ENCODE measurements around the gene SPSB1. TPM values are rescaled to one million over a fixed set of nuclear protein-coding genes. Genes with fewer than 3 reads are reported as not detected.

SPSB1 gene
- total RNA-seq, 1 donor from 2014 or later, result 17.6 TPM

GRCh38 chr1:9362488-9362887 is 69.8 kb downstream of the SPSB1 start:
- no peak overlapping the region for H3K4me3 ChIP-seq (ENCODE audit: low read depth, low read length)
- H3K27me3 ChIP-seq (ENCODE audit: control insufficient read depth, insufficient read depth, low read length), result no peaks in the 10 kb centered on the region
- DNase-seq (ENCODE audit: low read depth), result no peak
- peaks cover 23% of the 10 kb centered on the region for H3K36me3 ChIP-seq (ENCODE audit: control insufficient read depth, insufficient read depth, low read length)
- FAIRE-seq, result no peak
- TF ChIP-seq, protein P1, sequence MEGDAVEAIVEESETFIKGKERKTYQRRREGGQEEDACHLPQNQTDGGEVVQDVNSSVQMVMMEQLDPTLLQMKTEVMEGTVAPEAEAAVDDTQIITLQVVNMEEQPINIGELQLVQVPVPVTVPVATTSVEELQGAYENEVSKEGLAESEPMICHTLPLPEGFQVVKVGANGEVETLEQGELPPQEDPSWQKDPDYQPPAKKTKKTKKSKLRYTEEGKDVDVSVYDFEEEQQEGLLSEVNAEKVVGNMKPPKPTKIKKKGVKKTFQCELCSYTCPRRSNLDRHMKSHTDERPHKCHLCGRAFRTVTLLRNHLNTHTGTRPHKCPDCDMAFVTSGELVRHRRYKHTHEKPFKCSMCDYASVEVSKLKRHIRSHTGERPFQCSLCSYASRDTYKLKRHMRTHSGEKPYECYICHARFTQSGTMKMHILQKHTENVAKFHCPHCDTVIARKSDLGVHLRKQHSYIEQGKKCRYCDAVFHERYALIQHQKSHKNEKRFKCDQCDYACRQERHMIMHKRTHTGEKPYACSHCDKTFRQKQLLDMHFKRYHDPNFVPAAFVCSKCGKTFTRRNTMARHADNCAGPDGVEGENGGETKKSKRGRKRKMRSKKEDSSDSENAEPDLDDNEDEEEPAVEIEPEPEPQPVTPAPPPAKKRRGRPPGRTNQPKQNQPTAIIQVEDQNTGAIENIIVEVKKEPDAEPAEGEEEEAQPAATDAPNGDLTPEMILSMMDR (IDR thresholded peaks at IDR 0.05; ENCODE audit: insufficient read depth, low read length, severe bottlenecking), result no peak

DNA sequence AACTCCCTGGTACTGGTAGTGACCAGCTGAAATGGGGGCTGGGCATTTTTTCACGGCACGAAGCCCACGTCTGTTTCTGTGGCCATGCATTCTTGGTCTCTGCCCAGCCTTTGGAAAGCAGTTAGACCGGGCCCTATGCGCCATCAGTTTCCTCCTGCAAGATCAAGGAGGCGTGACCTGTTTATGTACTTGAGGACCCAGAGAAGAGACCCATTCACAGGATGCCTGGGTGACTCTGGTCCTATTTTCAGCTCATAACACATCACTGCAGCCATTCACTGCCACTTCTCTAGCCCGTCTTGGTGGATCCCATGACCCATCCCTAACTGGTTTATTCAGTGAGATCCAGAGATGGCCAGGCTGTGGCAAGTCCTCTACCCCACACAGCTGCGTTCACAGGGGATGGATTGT is 70.4 kb downstream of the SPSB1 start:
- no peaks in the 10 kb centered on the region for H3K27me3 ChIP-seq (ENCODE audit: control insufficient read depth, insufficient read depth, low read length)
- DNase-seq (ENCODE audit: low read depth) (no peak), FAIRE-seq (no peak)
- TF ChIP-seq, protein P1 (IDR thresholded peaks at IDR 0.05; ENCODE audit: insufficient read depth, low read length, severe bottlenecking), result no peak
- H3K4me3 ChIP-seq (ENCODE audit: low read depth, low read length), result no peak overlapping the region
- peaks cover 21% of the 10 kb centered on the region for H3K36me3 ChIP-seq (ENCODE audit: control insufficient read depth, insufficient read depth, low read length)

DNA sequence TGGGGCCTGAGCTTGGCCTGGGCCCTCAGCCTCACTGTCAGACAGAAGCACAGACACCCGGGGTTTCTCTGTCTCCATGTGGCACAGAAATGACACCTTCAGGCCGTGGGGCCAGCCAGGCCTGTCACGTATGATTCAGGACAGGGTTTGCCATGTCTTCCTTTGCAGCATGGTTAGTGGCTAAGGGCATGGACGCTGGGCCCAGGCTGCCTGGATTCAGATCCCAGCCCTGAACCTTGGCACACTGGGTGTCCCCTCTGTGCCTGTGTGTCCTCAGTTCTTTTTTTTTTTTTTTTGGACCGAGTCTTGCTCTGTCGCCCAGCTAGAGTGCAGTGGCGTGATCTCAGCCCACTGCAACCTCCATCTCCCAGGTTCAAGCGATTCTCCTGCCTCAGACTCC is 73.6 kb downstream of the SPSB1 start:
- Histone ChIP-seq H3K36me3 (ENCODE audit: control insufficient read depth, insufficient read depth, low read length) (peaks cover 13% of the 10 kb centered on the region), H3K27me3 (ENCODE audit: control insufficient read depth, insufficient read depth, low read length) (no peaks in the 10 kb centered on the region), H3K4me3 (ENCODE audit: low read depth, low read length) (no peak overlapping the region)
- FAIRE-seq (peak; percentile 58), DNase-seq (ENCODE audit: low read depth) (no peak)
- TF ChIP-seq, protein P1 (IDR thresholded peaks at IDR 0.05; ENCODE audit: insufficient read depth, low read length, severe bottlenecking), result no peak

DNA sequence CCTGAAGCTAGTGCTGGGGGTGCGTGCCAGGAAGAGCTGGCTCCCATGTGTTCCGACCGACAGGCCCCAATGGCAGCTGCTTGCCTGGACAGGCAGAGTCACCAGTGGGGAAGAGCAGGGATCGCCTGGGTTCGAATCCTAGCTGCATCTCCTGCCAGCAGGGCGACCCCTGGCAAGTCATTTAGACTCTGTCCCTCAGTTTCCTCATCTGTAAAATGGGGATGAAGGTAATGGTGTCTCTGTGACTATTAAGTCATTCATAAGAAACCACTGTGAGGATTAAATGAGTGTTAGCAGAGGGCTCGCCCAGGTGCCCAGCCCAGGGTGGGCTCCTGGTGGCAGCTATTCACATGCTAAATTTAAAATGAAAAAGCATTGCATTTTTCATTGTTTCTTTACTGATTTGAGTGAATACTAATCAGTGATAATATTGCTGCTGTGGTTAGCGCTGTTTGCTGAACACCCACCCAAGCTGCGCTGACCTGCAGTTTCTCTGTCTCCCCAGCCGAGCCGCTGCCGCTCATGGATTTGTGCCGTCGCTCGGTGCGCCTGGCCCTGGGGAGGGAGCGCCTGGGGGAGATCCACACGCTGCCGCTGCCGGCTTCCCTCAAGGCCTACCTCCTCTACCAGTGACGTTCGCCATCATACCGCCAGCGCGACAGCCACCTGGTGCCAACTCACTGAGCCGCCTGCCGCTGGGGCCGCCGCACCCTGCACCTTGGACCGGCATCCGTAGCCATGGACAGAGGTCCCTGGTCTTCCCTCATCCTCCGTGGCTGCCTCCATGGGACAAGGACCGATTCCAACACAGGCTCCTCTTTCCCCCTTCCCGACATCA is 74.5 kb downstream of the SPSB1 start:
- H3K36me3 ChIP-seq (ENCODE audit: control insufficient read depth, insufficient read depth, low read length), result peaks cover 13% of the 10 kb centered on the region
- FAIRE-seq, result no peak
- H3K4me3 ChIP-seq (ENCODE audit: low read depth, low read length), result no peak overlapping the region
- no peaks in the 10 kb centered on the region for H3K27me3 ChIP-seq (ENCODE audit: control insufficient read depth, insufficient read depth, low read length)
- no peak for DNase-seq (ENCODE audit: low read depth)
- TF ChIP-seq, protein P1 (IDR thresholded peaks at IDR 0.05; ENCODE audit: insufficient read depth, low read length, severe bottlenecking), result no peak

GRCh38 chr1:9367806-9368205 is 75.1 kb downstream of the SPSB1 start:
- DNase-seq (ENCODE audit: low read depth) (no peak), FAIRE-seq (no peak)
- Histone ChIP-seq H3K27me3 (ENCODE audit: control insufficient read depth, insufficient read depth, low read length) (no peaks in the 10 kb centered on the region), H3K36me3 (ENCODE audit: control insufficient read depth, insufficient read depth, low read length) (peaks cover 13% of the 10 kb centered on the region), H3K4me3 (ENCODE audit: low read depth, low read length) (no peak overlapping the region)
- TF ChIP-seq, protein P1 (IDR thresholded peaks at IDR 0.05; ENCODE audit: insufficient read depth, low read length, severe bottlenecking), result no peak
